Subcutaneous abdominal adipose tissue (tissue), 5 donors: ENCODE data around the gene PRDM5.

Source experiments
- H3K27ac ChIP-seq: one replicate; pipeline ENCODE4 v1.7.0; 2013; ENCODE audit warnings: low read depth, mild to moderate bottlenecking, inconsistent platforms, low read length, moderate library complexity
- H3K27me3 ChIP-seq, 5 donors: one replicate each; pipeline ENCODE4 v1.7.0; 2013; ENCODE audit warnings: low read length in 5 of 5, inconsistent platforms in 1 of 5; ENCODE audit not compliant: control insufficient read depth in 5 of 5, insufficient read depth in 4 of 5
- H3K36me3 ChIP-seq, 5 donors: one replicate each; pipeline ENCODE4 v1.7.0; 2013; ENCODE audit warnings: low read length in 5 of 5; ENCODE audit not compliant: control insufficient read depth in 5 of 5, insufficient read depth in 5 of 5
- H3K4me1 ChIP-seq, 5 donors: one replicate each; pipeline ENCODE4 v1.7.0; 2013; ENCODE audit warnings: low read length in 5 of 5, mild to moderate bottlenecking in 3 of 5, moderate library complexity in 1 of 5; ENCODE audit not compliant: control insufficient read depth in 5 of 5, insufficient read depth in 5 of 5
- H3K4me3 ChIP-seq, 5 donors: one replicate each; pipeline ENCODE4 v1.7.0; 2013; ENCODE audit warnings: low read length in 5 of 5, low read depth in 1 of 5
- H3K9ac ChIP-seq, 5 donors: one replicate each; pipeline ENCODE4 v1.7.0; 2013; ENCODE audit warnings: low read length in 5 of 5, mild to moderate bottlenecking in 4 of 5, moderate library complexity in 3 of 5
- H3K9me3 ChIP-seq, 5 donors: one replicate each; pipeline ENCODE4 v1.7.0; 2013; ENCODE audit warnings: low read length in 5 of 5; ENCODE audit not compliant: control insufficient read depth in 5 of 5
- donor health status: healthy.
- donor health status: healthy.
- donor health status: healthy.
- donor health status: healthy.
- donor health status: healthy.

PRDM5 gene

GRCh38 chr4:120862432-120862831 is 60.1 kb downstream of the PRDM5 start:
- H3K36me3 ChIP-seq, result no peaks in the 10 kb centered on the region

GRCh38 chr4:120861852-120862251 is 60.7 kb downstream of the PRDM5 start:
- Histone ChIP-seq H3K27me3 (no peaks in the 10 kb centered on the region), H3K9ac (no peak overlapping the region), H3K4me1 (peaks cover 0 to 4% (median 0%) of the 10 kb centered on the region in 5 donors), H3K9me3 (no peaks in the 10 kb centered on the region), H3K36me3 (no peaks in the 10 kb centered on the region), H3K27ac (no peak overlapping the region), H3K4me3 (no peak overlapping the region)

More at GRCh38 chr4:120862432-120862831, 60.1 kb downstream of the PRDM5 start:
- H3K27me3 ChIP-seq, result no peaks in the 10 kb centered on the region
- H3K27ac ChIP-seq, result no peak overlapping the region
- no peak overlapping the region for H3K4me3 ChIP-seq
- H3K9ac ChIP-seq, result no peak overlapping the region
- no peaks in the 10 kb centered on the region for H3K9me3 ChIP-seq
- no peaks in the 10 kb centered on the region for H3K4me1 ChIP-seq

GRCh38 chr4:120858776-120859175 is 63.8 kb downstream of the PRDM5 start:
- Histone ChIP-seq H3K4me1 (peaks cover 0 to 4% (median 0%) of the 10 kb centered on the region in 5 donors), H3K27ac (no peak overlapping the region), H3K27me3 (no peaks in the 10 kb centered on the region), H3K9ac (no peak overlapping the region), H3K36me3 (no peaks in the 10 kb centered on the region), H3K4me3 (no peak overlapping the region), H3K9me3 (no peaks in the 10 kb centered on the region)

GRCh38 chr4:120857312-120857711 is 65.2 kb downstream of the PRDM5 start:
- Histone ChIP-seq H3K27me3 (no peaks in the 10 kb centered on the region), H3K9ac (no peak overlapping the region), H3K9me3 (no peaks in the 10 kb centered on the region), H3K27ac (no peak overlapping the region), H3K4me1 (peaks cover 0 to 4% (median 0%) of the 10 kb centered on the region in 5 donors), H3K4me3 (no peak overlapping the region), H3K36me3 (no peaks in the 10 kb centered on the region)

- H3K9me3 ChIP-seq, result no peaks in the 10 kb centered on the region
- H3K27ac ChIP-seq, result no peak overlapping the region
- H3K4me1 ChIP-seq, result peaks cover 0 to 4% (median 0%) of the 10 kb centered on the region in 5 donors
- no peaks in the 10 kb centered on the region for H3K36me3 ChIP-seq
- no peak overlapping the region for H3K9ac ChIP-seq
- no peaks in the 10 kb centered on the region for H3K27me3 ChIP-seq
- H3K4me3 ChIP-seq, result no peak overlapping the region
Observed at GRCh38 chr4:120856294-120856693, 66.2 kb downstream of the PRDM5 start.

GRCh38 chr4:120855307-120856001 is 67.1 kb downstream of the PRDM5 start:
- Histone ChIP-seq H3K9me3 (no peaks in the 10 kb centered on the region), H3K27me3 (no peaks in the 10 kb centered on the region), H3K36me3 (no peaks in the 10 kb centered on the region), H3K4me1 (peaks cover 0 to 4% (median 0%) of the 10 kb centered on the region in 5 donors), H3K27ac (no peak overlapping the region), H3K4me3 (no peak overlapping the region), H3K9ac (no peak overlapping the region)

GRCh38 chr4:120853161-120853935 is 69.2 kb downstream of the PRDM5 start:
- H3K27ac ChIP-seq, result no peak overlapping the region
- H3K9ac ChIP-seq, result no peak overlapping the region
- H3K4me3 ChIP-seq, result no peak overlapping the region
- H3K36me3 ChIP-seq, result no peaks in the 10 kb centered on the region
- H3K9me3 ChIP-seq, result no peaks in the 10 kb centered on the region
- no peaks in the 10 kb centered on the region for H3K27me3 ChIP-seq
- H3K4me1 ChIP-seq, result peaks cover 0 to 8% (median 0%) of the 10 kb centered on the region in 5 donors

GRCh38 chr4:120850018-120850599 is 72.4 kb downstream of the PRDM5 start:
- Histone ChIP-seq H3K36me3 (no peaks in the 10 kb centered on the region), H3K27ac (no peak overlapping the region), H3K9me3 (no peaks in the 10 kb centered on the region), H3K4me1 (peaks cover 0 to 4% (median 0%) of the 10 kb centered on the region in 5 donors), H3K27me3 (no peaks in the 10 kb centered on the region), H3K9ac (no peak overlapping the region), H3K4me3 (no peak overlapping the region)

- Histone ChIP-seq H3K4me3 (no peak overlapping the region), H3K4me1 (peaks cover 0 to 4% (median 0%) of the 10 kb centered on the region in 5 donors), H3K36me3 (no peaks in the 10 kb centered on the region), H3K9ac (no peak overlapping the region), H3K9me3 (no peaks in the 10 kb centered on the region), H3K27me3 (no peaks in the 10 kb centered on the region), H3K27ac (no peak overlapping the region)
Observed at GRCh38 chr4:120847019-120847582, 75.4 kb downstream of the PRDM5 start.

GRCh38 chr4:120844528-120844921 is 78.0 kb downstream of the PRDM5 start:
- no peak overlapping the region for H3K4me3 ChIP-seq
- H3K27ac ChIP-seq, result no peak overlapping the region
- no peaks in the 10 kb centered on the region for H3K36me3 ChIP-seq
- no peak overlapping the region for H3K9ac ChIP-seq
- no peaks in the 10 kb centered on the region for H3K27me3 ChIP-seq
- peaks cover 0 to 5% (median 0%) of the 10 kb centered on the region in 5 donors for H3K4me1 ChIP-seq
- no peaks in the 10 kb centered on the region for H3K9me3 ChIP-seq
